ENCODE results near the gene ALOX12B.
A peak's percentile ranks its signal among the peaks of the same experiment; 100 is the strongest.
"Not testable (repeated sequence)": the region's sequence is repeated elsewhere in the genome, so short reads cannot be mapped to it uniquely, and the experiment has no call there.

The ALOX12B gene

GRCh38 chr17:8118769-8119580 lies 31.5 kb upstream of the ALOX12B start:
- DNase-seq: peak; percentile 82 to 83

GRCh38 chr17:8117980-8118768 lies 30.7 kb upstream of the ALOX12B start, which contains the start of gene ALOXE3:
ALOXE3 (minus strand) TSS chr17:8118514; CDS start chr17:8117990, 524 bp downstream.
- DNase-seq: peak in 1 of 2 experiments; percentile 29

GRCh38 chr17:8117367-8117979 lies 30.0 kb upstream of the ALOX12B start:
- no peak for DNase-seq

- DNase-seq: no peak
These were observed 29.3 kb upstream of the ALOX12B start for GRCh38 chr17:8116776-8117175.

GRCh38 chr17:8110907-8111306 lies 23.4 kb upstream of the ALOX12B start:
- DNase-seq: no peak

GRCh38 chr17:8110456-8110804 lies 22.9 kb upstream of the ALOX12B start:
- DNase-seq: no peak

GRCh38 chr17:8109661-8110455 lies 22.3 kb upstream of the ALOX12B start:
- DNase-seq: peak; percentile 76 to 78

- DNase-seq: no peak
These were observed 21.6 kb upstream of the ALOX12B start for GRCh38 chr17:8108972-8109660.

- not testable (repeated sequence) for DNase-seq
These were observed 19.5 kb upstream of the ALOX12B start for GRCh38 chr17:8106980-8107379.

- DNase-seq: no peak
These were observed 18.5 kb upstream of the ALOX12B start for GRCh38 chr17:8105957-8106398.

- no peak for DNase-seq
These were observed 17.4 kb upstream of the ALOX12B start for GRCh38 chr17:8104911-8105310.

GRCh38 chr17:8103549-8103948 lies 16.0 kb upstream of the ALOX12B start:
- no peak for DNase-seq

- no peak for DNase-seq
These were observed 14.2 kb upstream of the ALOX12B start for GRCh38 chr17:8101721-8102120.

- no peak for DNase-seq
These were observed 13.2 kb upstream of the ALOX12B start for GRCh38 chr17:8100763-8101162.

GRCh38 chr17:8100111-8100510 lies 12.6 kb upstream of the ALOX12B start:
- no peak for DNase-seq

GRCh38 chr17:8096541-8096940 lies 9.0 kb upstream of the ALOX12B start:
- DNase-seq: no peak

- no peak for DNase-seq
These were observed 7.8 kb upstream of the ALOX12B start for GRCh38 chr17:8095361-8095760.

GRCh38 chr17:8091033-8091687 lies 3.6 kb upstream of the ALOX12B start:
- DNase-seq: no peak

GRCh38 chr17:8089728-8090127 lies 2.2 kb upstream of the ALOX12B start:
- DNase-seq: no peak

- no peak for DNase-seq
These were observed 375 bp upstream of the ALOX12B start for GRCh38 chr17:8087952-8088230.

GRCh38 chr17:8084250-8084649 lies 3.3 kb downstream of the ALOX12B start:
- DNase-seq: no peak

GRCh38 chr17:8082292-8082691 lies 5.2 kb downstream of the ALOX12B start:
- DNase-seq: no peak
